ENCODE measurements around the gene CACNA1C. TPM values are rescaled to one million over a fixed set of nuclear protein-coding genes. Genes with fewer than 3 reads are reported as not detected.

Gene CACNA1C
- total and polyA plus RNA-seq, 2 donors (not counting 1 experiment from before 2014, with no cell fraction given): 7.6 to 11.4 TPM

DNA sequence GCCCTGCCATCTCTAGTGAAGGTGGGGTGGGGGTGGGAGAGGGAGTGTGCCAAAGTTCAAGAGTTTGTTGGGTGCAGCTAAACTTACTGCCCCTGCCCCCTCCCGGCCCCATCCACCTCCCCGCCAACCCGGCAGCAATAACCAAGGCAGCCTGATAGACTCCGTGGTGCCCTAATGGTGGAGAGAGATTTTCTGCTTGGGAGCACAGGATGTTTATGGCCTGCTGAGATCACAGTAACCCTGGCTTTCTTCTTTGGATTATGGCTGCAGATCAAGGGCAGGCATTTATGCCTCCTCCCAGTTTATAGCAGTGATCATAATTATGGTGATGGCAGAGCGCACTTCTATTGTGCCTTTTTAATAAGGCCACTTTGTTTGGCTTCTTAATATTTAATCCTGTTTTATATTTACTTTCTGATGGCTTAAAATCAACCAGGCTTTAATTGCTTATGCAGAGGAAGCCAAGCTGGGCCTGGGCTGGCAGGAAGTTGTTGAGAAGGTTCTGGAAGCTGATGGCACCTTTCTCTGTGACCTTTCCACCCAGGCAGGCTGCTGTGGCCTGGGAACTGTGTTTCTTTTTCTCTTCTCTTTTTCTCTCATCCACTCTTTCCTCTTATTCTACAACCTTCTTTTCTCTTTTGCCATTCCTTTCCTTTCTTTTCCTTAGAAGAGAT lies 485.2 kb downstream of the CACNA1C start:
- H3K4me1 ChIP-seq (ENCODE audit: control insufficient read depth, extremely low read depth, insufficient read depth, low read length): no peaks in the 10 kb centered on the region
- H3K9me3 ChIP-seq (ENCODE audit: control insufficient read depth, insufficient read depth, low read depth, low read length): no peaks in the 10 kb centered on the region
- H3K9ac ChIP-seq (ENCODE audit: insufficient read depth, low read length): no peak overlapping the region
- no peaks in the 10 kb centered on the region for H3K27me3 ChIP-seq (ENCODE audit: control insufficient read depth, insufficient read depth, low read length)
- no peak overlapping the region for H2AFZ ChIP-seq (ENCODE audit: low read length)
- no peaks in the 10 kb centered on the region for H3K36me3 ChIP-seq (ENCODE audit: control insufficient read depth, insufficient read depth, low read length)
- H3K4me2 ChIP-seq (ENCODE audit: extremely low read depth, insufficient read depth, low read length): no peak overlapping the region
- H3K27ac ChIP-seq (ENCODE audit: insufficient read depth, low read length): no peak overlapping the region
- H3K4me3 ChIP-seq (replicated peaks in 1 of 4; ENCODE audit: control extremely low read depth in 1 of 4, insufficient read depth in 1 of 4, low read depth in 3 of 4, low read length in 4 of 4): no peak overlapping the region
- no peak for DNase-seq (ENCODE audit: low read depth in 2 of 2)
- no peak for TF ChIP-seq EZH2 (IDR thresholded peaks at IDR 0.05; ENCODE audit: low read length, missing control alignments)
- TF ChIP-seq, protein P1, sequence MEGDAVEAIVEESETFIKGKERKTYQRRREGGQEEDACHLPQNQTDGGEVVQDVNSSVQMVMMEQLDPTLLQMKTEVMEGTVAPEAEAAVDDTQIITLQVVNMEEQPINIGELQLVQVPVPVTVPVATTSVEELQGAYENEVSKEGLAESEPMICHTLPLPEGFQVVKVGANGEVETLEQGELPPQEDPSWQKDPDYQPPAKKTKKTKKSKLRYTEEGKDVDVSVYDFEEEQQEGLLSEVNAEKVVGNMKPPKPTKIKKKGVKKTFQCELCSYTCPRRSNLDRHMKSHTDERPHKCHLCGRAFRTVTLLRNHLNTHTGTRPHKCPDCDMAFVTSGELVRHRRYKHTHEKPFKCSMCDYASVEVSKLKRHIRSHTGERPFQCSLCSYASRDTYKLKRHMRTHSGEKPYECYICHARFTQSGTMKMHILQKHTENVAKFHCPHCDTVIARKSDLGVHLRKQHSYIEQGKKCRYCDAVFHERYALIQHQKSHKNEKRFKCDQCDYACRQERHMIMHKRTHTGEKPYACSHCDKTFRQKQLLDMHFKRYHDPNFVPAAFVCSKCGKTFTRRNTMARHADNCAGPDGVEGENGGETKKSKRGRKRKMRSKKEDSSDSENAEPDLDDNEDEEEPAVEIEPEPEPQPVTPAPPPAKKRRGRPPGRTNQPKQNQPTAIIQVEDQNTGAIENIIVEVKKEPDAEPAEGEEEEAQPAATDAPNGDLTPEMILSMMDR (conservative IDR thresholded peaks at IDR 0.05 in 1 of 2, IDR thresholded peaks at IDR 0.05 in 1 of 2; ENCODE audit: low read depth in 1 of 2, low read length in 2 of 2): no peak
- no peaks in the 10 kb centered on the region for H4K20me1 ChIP-seq (ENCODE audit: control insufficient read depth, extremely low read depth, insufficient read depth, low read length)
- no peaks in the 10 kb centered on the region for H3K79me2 ChIP-seq (ENCODE audit: control insufficient read depth, insufficient read depth, low read length)

DNA sequence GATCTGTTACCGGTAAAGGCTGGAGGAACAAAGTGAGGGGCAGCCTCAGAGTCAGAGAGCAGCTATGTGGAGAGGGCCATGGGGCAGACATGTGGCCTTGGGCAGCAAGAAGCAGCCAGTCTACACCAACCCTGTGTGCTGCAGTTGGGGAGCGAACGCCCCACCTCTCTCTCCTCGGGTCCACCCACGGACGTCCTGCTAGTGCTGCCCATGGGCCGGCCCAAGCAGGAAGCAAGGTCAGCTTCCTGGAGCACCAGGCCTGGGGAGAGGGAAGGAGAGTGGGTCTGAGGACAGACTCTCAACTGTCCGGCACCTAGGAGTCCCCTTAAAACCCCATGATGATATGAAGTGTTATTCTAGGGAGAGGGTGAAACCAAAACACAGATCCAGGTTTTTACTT lies 487.2 kb downstream of the CACNA1C start:
- no peaks in the 10 kb centered on the region for H3K4me1 ChIP-seq (ENCODE audit: control insufficient read depth, extremely low read depth, insufficient read depth, low read length)
- no peak for DNase-seq (ENCODE audit: low read depth in 2 of 2)
- no peak overlapping the region for H2AFZ ChIP-seq (ENCODE audit: low read length)
- H3K36me3 ChIP-seq (ENCODE audit: control insufficient read depth, insufficient read depth, low read length): no peaks in the 10 kb centered on the region
- no peaks in the 10 kb centered on the region for H3K27me3 ChIP-seq (ENCODE audit: control insufficient read depth, insufficient read depth, low read length)
- H3K4me3 ChIP-seq (replicated peaks in 1 of 4; ENCODE audit: control extremely low read depth in 1 of 4, insufficient read depth in 1 of 4, low read depth in 3 of 4, low read length in 4 of 4): no peak overlapping the region
- H3K9me3 ChIP-seq (ENCODE audit: control insufficient read depth, insufficient read depth, low read depth, low read length): no peaks in the 10 kb centered on the region
- H4K20me1 ChIP-seq (ENCODE audit: control insufficient read depth, extremely low read depth, insufficient read depth, low read length): no peaks in the 10 kb centered on the region
- H3K79me2 ChIP-seq (ENCODE audit: control insufficient read depth, insufficient read depth, low read length): no peaks in the 10 kb centered on the region
- no peak overlapping the region for H3K9ac ChIP-seq (ENCODE audit: insufficient read depth, low read length)
- H3K27ac ChIP-seq (ENCODE audit: insufficient read depth, low read length): no peak overlapping the region
- no peak overlapping the region for H3K4me2 ChIP-seq (ENCODE audit: extremely low read depth, insufficient read depth, low read length)
- TF ChIP-seq EZH2 (IDR thresholded peaks at IDR 0.05; ENCODE audit: low read length, missing control alignments): no peak
- TF ChIP-seq, protein P1 (conservative IDR thresholded peaks at IDR 0.05 in 1 of 2, IDR thresholded peaks at IDR 0.05 in 1 of 2; ENCODE audit: low read depth in 1 of 2, low read length in 2 of 2): no peak

GRCh38 chr12:2540535-2540941 lies 487.8 kb downstream of the CACNA1C start:
- H3K27me3 ChIP-seq (ENCODE audit: control insufficient read depth, insufficient read depth, low read length): no peaks in the 10 kb centered on the region
- no peak overlapping the region for H3K4me2 ChIP-seq (ENCODE audit: extremely low read depth, insufficient read depth, low read length)
- no peaks in the 10 kb centered on the region for H3K9me3 ChIP-seq (ENCODE audit: control insufficient read depth, insufficient read depth, low read depth, low read length)
- H4K20me1 ChIP-seq (ENCODE audit: control insufficient read depth, extremely low read depth, insufficient read depth, low read length): no peaks in the 10 kb centered on the region
- H3K79me2 ChIP-seq (ENCODE audit: control insufficient read depth, insufficient read depth, low read length): no peaks in the 10 kb centered on the region
- H3K36me3 ChIP-seq (ENCODE audit: control insufficient read depth, insufficient read depth, low read length): no peaks in the 10 kb centered on the region
- no peak overlapping the region for H2AFZ ChIP-seq (ENCODE audit: low read length)
- H3K4me1 ChIP-seq (ENCODE audit: control insufficient read depth, extremely low read depth, insufficient read depth, low read length): no peaks in the 10 kb centered on the region
- no peak overlapping the region for H3K27ac ChIP-seq (ENCODE audit: insufficient read depth, low read length)
- H3K9ac ChIP-seq (ENCODE audit: insufficient read depth, low read length): no peak overlapping the region
- no peak overlapping the region for H3K4me3 ChIP-seq (replicated peaks in 1 of 4; ENCODE audit: control extremely low read depth in 1 of 4, insufficient read depth in 1 of 4, low read depth in 3 of 4, low read length in 4 of 4)
- no peak for DNase-seq (ENCODE audit: low read depth in 2 of 2)
- no peak for TF ChIP-seq EZH2 (IDR thresholded peaks at IDR 0.05; ENCODE audit: low read length, missing control alignments)
- TF ChIP-seq, protein P1 (conservative IDR thresholded peaks at IDR 0.05 in 1 of 2, IDR thresholded peaks at IDR 0.05 in 1 of 2; ENCODE audit: low read depth in 1 of 2, low read length in 2 of 2): no peak
